Esophagus (tissue), 2 donors: ENCODE results near the gene WWC1. TPM values are rescaled to one million over a fixed set of nuclear protein-coding genes. Genes with fewer than 3 reads are reported as not detected.

Experiments
- H3K27ac ChIP-seq, 2 donors: one replicate each; pipeline ENCODE4 v1.5.1; 2013; ENCODE audit warnings: low read depth in 2 of 2, mild to moderate bottlenecking in 2 of 2, inconsistent platforms in 1 of 2, low read length in 1 of 2, moderate library complexity in 1 of 2
- H3K27me3 ChIP-seq, 2 donors: one replicate each; pipeline ENCODE4 v1.6.1; 2013; ENCODE audit warnings: low read length in 2 of 2, control low read depth in 1 of 2, mild to moderate bottlenecking in 1 of 2; ENCODE audit not compliant: insufficient read depth in 2 of 2, control insufficient read depth in 1 of 2
- H3K36me3 ChIP-seq, 2 donors: one replicate each; pipeline ENCODE4 v1.6.1; 2013; ENCODE audit warnings: low read length in 1 of 2; ENCODE audit not compliant: control insufficient read depth in 2 of 2, insufficient read depth in 2 of 2
- H3K4me1 ChIP-seq, 2 donors: one replicate each; pipeline ENCODE4 v1.6.1; 2013; ENCODE audit warnings: low read length in 1 of 2; ENCODE audit not compliant: control insufficient read depth in 2 of 2, insufficient read depth in 2 of 2
- H3K4me3 ChIP-seq, 2 donors: one replicate each; pipeline ENCODE4 v1.5.1; 2013; ENCODE audit warnings: low read length in 2 of 2, mild to moderate bottlenecking in 2 of 2, low read depth in 1 of 2, moderate library complexity in 1 of 2
- H3K9me3 ChIP-seq, 2 donors: one replicate each; pipeline ENCODE4 v1.6.1; 2013; ENCODE audit warnings: mild to moderate bottlenecking in 2 of 2, low read depth in 1 of 2, low read length in 1 of 2, moderate library complexity in 1 of 2; ENCODE audit not compliant: control insufficient read depth in 2 of 2, insufficient read depth in 1 of 2
- WGBS, 2 donors: extraction: QIAGEN DNeasy Blood & Tissue Kit; methylation state at CpG; one replicate each; pipeline ENCODE4 v1.1.7; 2013; 5-methylcytosine and 5-hydroxymethylcytosine counted together
- polyA plus RNA-seq, 2 donors: library from polyadenylated mRNA; stranded (reverse); fragments of 200-250 nt; gene quantifications; one replicate each; pipeline ENCODE4 v1.2.3, GENCODE V29; 2013
- donor health status: healthy with polysubstance abuse.
- donor health status: Bipolar disorder and iron deficiency.

Gene WWC1
- polyA plus RNA-seq, 2 donors: 21.7 to 55.2 TPM

DNA sequence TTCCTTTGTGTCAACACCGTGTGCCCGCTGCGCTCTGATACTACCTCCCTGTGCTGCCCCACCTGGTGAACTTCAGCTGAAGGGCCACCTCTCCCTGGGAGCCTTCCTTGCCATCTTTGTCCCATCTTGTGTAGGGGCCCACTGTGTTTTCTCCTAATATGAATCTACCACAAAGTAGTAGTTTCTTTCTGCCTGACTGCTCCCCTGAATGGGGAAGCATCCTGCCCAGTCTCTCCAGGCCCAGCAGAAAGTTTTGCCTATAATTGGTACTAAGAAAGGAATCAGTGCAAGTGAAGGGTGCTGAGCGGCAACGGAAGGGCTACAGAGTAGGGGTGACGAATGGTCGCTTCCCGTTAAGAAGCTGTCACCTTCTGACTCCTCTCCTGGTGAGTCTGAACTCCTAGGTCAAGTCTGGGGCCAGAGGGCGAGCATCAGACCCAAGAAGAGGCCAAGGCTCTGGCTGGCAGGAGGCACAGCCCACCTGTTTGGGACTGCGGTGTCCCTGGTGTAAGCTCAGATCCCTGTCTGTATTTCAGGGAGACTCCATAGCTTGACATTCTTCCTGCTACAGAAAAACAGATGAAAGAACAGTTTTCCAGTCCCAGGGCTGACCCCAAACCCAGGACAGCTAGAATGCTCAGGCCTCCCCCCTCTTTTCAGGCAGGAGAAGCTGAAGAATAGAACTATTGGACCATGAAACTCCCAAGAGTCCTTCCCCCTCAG is 24.1 kb downstream of the WWC1 start:
- Histone ChIP-seq H3K27me3 (no peaks in the 10 kb centered on the region), H3K9me3 (no peaks in the 10 kb centered on the region), H3K36me3 (no peaks in the 10 kb centered on the region), H3K4me3 (no peak overlapping the region), H3K4me1 (peaks cover 0 to 15% of the 10 kb centered on the region in 2 donors), H3K27ac (peak overlapping the region; percentile 62 to 84)
- WGBS, 2 donors: 75 to 87% methylated on average over 10 of the region's 10 CpGs

DNA sequence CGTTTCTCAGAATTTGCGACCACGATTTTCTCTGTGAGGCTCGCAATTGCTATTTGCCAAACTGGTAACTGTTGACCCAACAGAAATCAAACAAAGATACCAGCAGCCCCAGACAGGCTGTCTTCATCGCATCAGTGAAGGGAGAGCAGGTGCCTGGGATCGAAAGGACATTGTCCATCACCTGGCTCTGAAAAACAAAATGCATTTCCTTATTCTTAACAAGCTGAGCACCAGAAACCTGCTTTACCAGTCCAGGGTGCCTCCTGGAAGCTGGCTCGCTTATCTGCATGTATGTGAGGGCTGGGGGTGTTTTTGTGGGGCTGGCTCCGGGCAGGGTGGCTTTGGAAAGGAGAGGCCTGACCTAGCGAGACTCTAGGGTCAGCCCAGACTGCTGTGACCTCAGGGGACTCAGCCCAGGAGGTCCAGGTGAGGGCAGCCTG is 24.7 kb downstream of the WWC1 start:
- peak overlapping the region; percentile 84 for H3K27ac ChIP-seq
- peaks cover 0 to 15% of the 10 kb centered on the region in 2 donors for H3K4me1 ChIP-seq
- peak overlapping the region in 1 of 2 donors; percentile 7 for H3K4me3 ChIP-seq
- H3K9me3 ChIP-seq: no peaks in the 10 kb centered on the region
- WGBS, 2 donors: 54 to 61% methylated on average over 9 of the region's 9 CpGs
- H3K27me3 ChIP-seq: no peaks in the 10 kb centered on the region
- no peaks in the 10 kb centered on the region for H3K36me3 ChIP-seq

DNA sequence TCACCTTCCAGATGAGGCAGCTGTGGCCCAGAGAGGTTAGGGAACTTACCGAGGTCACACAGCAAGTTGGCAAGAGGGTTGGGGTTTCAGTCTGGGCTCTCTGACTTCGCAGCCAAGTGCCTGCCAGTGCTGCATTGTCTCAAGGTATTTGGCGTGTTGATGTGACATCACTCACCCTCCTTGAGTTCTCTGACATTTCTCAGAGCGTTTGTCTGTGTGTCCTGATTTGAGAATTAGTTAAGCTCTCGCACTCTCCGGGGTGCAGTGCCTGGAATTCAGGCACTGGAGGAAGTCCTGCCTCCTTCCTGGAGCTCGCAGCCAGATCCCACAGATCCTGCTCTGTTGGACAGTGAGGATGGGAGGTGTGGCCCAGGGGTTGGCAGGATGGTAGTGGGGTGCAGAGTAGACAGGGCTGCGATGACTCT is 25.7 kb downstream of the WWC1 start:
- Histone ChIP-seq H3K27me3 (no peaks in the 10 kb centered on the region), H3K36me3 (no peaks in the 10 kb centered on the region), H3K27ac (peak overlapping the region in 1 of 2 donors; percentile 56), H3K4me3 (no peak overlapping the region), H3K9me3 (no peaks in the 10 kb centered on the region), H3K4me1 (peaks cover 0 to 15% of the 10 kb centered on the region in 2 donors)
- WGBS, 2 donors: 64 to 73% methylated on average over 8 of the region's 8 CpGs

DNA sequence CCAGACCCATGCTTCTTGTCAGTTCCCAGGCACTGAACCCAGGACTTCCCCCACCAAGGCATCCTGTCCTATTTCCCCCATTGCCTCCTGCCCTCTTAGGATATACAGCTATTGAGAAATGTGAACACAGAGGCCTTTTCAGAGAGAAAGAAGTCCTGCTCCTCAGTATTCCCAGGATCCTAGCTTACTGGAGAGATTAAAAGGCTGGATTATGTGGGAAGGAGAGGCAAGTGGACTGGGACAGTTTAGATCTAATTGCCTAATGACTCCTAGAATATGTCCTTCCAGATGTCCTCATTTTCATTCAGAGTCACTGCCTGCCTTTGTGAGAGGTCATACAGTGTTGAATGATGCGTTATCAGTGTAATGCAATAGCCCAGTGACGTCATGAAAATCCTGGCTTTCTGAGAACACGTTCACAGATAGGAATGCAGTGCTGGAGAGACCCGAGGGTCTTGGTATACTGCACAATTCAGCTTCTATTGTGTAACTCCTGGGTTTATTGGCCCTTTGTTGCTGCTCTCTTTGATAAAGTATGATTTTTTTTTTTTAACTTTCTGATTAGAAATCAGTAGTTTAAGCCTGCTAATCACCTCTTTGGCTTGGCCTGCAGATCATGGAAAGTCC is 26.2 kb downstream of the WWC1 start:
- no peaks in the 10 kb centered on the region for H3K9me3 ChIP-seq
- no peak overlapping the region for H3K4me3 ChIP-seq
- H3K4me1 ChIP-seq: peaks cover 0 to 15% of the 10 kb centered on the region in 2 donors
- H3K27me3 ChIP-seq: no peaks in the 10 kb centered on the region
- WGBS, 2 donors: 42 to 48% methylated on average over 4 of the region's 4 CpGs
- H3K36me3 ChIP-seq: no peaks in the 10 kb centered on the region
- peak overlapping the region in 1 of 2 donors; percentile 56 for H3K27ac ChIP-seq

DNA sequence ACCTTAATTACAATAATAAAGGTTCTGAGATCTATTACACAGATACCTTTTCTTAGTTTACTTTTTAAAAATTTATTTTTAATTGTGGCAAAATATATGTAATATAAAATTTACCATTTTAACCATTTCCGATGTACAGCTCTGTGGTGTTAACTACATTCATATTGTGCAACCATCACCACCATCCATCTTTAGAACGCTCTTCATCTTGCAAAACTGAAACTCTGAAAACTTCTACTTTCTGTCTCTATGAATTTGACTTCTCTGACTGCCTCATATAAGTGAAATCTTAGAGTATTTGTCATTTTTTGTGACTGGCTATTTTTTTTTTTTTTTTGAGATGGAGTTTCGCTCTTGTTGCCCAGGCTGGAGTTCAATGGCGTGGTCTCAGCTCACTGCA is 26.8 kb downstream of the WWC1 start:
- Histone ChIP-seq H3K36me3 (no peaks in the 10 kb centered on the region), H3K9me3 (no peaks in the 10 kb centered on the region), H3K27ac (no peak overlapping the region), H3K4me1 (peaks cover 0 to 15% of the 10 kb centered on the region in 2 donors), H3K27me3 (no peaks in the 10 kb centered on the region), H3K4me3 (no peak overlapping the region)
- whole genome bisulfite sequencing, 2 donors: 88 to 94% methylated on average over 4 of the region's 4 CpGs

DNA sequence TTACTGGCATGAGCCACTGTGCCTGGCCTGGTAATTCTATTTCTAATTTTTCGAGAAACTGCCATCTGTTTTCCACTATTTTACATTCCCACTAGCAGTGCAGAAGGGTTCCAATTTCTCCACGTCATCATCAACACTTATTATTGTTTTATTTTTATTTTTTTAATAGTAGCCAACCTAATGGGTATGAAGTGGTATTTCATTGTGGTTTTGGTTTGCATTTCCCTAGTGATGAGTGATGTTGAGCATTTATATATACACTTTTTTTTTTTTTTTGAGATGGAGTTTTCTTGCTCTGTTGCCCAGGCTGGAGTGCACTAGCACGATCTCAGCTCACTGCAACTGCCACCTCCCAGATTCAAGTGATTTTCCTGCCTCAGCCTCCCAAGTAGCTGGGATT is 28.3 kb downstream of the WWC1 start:
- Histone ChIP-seq H3K27ac (no peak overlapping the region), H3K4me1 (peaks cover 0 to 12% of the 10 kb centered on the region in 2 donors), H3K36me3 (no peaks in the 10 kb centered on the region), H3K9me3 (no peaks in the 10 kb centered on the region), H3K4me3 (no peak overlapping the region), H3K27me3 (no peaks in the 10 kb centered on the region)
- 89 to 95% methylated on average over 3 of the region's 3 CpGs for WGBS, 2 donors

DNA sequence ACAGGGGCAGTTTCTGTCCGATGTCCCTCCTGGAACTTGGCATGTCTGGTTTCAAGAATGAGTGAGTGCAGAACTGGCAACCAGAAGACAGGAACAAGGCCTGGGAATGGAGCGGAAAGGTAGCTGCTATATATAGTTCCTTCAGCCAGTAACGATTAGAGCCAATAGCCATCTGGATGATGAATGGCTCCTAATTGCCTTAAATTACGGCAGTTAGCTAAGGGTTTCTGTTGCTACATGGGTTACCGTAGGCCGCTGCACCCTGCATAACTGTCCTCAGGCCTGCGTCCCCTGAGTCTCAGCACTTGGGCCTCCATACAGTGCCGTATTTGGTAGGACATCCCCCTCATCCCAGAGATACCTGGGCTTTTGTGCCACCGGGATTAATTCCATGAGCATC is 29.4 kb downstream of the WWC1 start:
- Histone ChIP-seq H3K9me3 (no peaks in the 10 kb centered on the region), H3K27me3 (no peaks in the 10 kb centered on the region), H3K4me3 (no peak overlapping the region), H3K36me3 (no peaks in the 10 kb centered on the region), H3K27ac (no peak overlapping the region), H3K4me1 (peaks cover 0 to 10% of the 10 kb centered on the region in 2 donors)
- WGBS, 2 donors: 83 to 94% methylated on average over 9 of the region's 9 CpGs

DNA sequence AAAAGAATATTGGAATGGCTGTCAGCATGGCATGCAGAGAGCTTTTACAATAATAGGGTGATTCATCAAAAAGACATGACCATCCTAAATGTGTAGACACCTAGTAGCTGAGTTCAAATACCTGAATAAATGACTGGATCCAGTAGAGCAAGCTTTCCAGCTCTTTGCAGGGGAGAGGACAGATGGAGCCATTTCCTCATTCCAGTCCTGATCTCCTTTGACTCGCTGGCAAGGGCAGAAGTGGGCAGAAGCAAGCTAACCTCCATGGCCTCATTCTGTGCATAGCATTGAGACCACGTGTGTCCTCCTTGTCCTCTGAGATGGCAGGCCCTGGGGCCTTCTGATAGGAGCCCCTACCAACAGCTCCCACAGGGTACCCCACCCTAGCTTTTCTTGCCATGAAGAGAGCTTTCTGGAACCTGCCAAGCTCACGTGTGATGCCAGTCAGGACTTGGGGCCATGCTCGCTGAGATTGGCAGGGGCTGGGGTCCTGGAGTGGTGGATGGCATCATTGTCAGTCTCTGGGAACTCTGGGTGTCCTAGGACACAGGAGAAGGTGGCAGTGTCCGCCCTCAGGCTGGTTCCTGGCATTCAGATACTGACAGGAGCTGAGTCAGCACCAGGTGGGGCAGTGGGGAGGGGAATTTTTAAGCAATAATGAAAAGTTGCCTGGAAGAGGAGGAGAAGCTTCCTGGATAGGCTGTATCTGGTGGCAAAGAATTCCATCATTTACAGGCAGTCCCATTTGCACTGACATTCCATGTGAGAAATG is 33.6 kb downstream of the WWC1 start:
- 42 to 52% methylated on average over 5 of the region's 5 CpGs for WGBS, 2 donors
- Histone ChIP-seq H3K27ac (peak overlapping the region; percentile 94 to 98), H3K27me3 (no peaks in the 10 kb centered on the region), H3K9me3 (no peaks in the 10 kb centered on the region), H3K36me3 (no peaks in the 10 kb centered on the region), H3K4me1 (peaks cover 4 to 8% of the 10 kb centered on the region in 2 donors), H3K4me3 (no peak overlapping the region)

DNA sequence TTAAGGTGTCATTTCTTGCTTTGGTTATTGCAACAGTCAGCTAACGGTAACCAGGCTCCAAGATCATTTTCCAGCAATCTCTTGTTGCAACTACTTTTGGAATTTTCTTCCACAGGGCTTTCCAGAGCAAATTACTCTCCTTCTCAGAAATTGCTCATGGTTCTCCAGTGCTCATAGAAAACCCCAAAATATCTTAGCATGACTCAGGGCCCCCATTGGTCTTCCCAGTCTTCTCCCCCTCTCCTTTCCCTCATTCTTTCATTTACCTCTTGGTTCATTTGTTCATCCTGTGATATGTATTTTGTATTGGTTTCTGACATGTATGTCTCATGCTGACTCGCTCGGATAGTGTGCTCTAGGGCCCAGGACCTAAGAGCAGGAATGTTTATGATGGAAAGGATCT is 35.6 kb downstream of the WWC1 start:
- Histone ChIP-seq H3K27me3 (no peaks in the 10 kb centered on the region), H3K9me3 (no peaks in the 10 kb centered on the region), H3K4me3 (no peak overlapping the region), H3K4me1 (peaks cover 5 to 8% of the 10 kb centered on the region in 2 donors), H3K36me3 (no peaks in the 10 kb centered on the region), H3K27ac (no peak overlapping the region)
- 88 to 89% methylated on average over 3 of the region's 3 CpGs for WGBS, 2 donors
